ENCODE results near the gene RUFY1. TPM values are rescaled to one million over a fixed set of nuclear protein-coding genes. Genes with fewer than 3 reads are reported as not detected.

Gene RUFY1
- total and polyA plus RNA-seq, 2 experiments from 2014 or later: 38.6 to 42.3 TPM

Small RNA genes within 50 kb of the gene (small RNA-seq; reads per million reads assigned to genes)
- gene AC136628.3 (not detected), gene RF00017 (not detected)

Other genes with a start within 250 kb of the RUFY1 start
- 45.7 and 55.4 TPM in 2 replicates for gene ADAMTS2, start 205.1 kb upstream of the RUFY1 start, total RNA-seq
- gene ADAMTS2, start 205.1 kb upstream of the RUFY1 start, polyA plus RNA-seq: 68.0 and 78.8 TPM in 2 replicates
- gene HNRNPH1, start 73.1 kb downstream of the RUFY1 start, total RNA-seq: 392 and 485 TPM in 2 replicates
- 99.9 and 123 TPM in 2 replicates for gene HNRNPH1, start 73.1 kb downstream of the RUFY1 start, polyA plus RNA-seq
- gene CBY3, start 130.5 kb downstream of the RUFY1 start, total RNA-seq: not detected in 2 replicates
- not detected in 2 replicates for gene CBY3, start 130.5 kb downstream of the RUFY1 start, polyA plus RNA-seq
- 701 and 705 TPM in 2 replicates for gene CANX, start 148.4 kb downstream of the RUFY1 start, total RNA-seq
- gene CANX, start 148.4 kb downstream of the RUFY1 start, polyA plus RNA-seq: 329 and 369 TPM in 2 replicates
- 14.2 and 15.9 TPM in 2 replicates for gene MAML1, start 182.3 kb downstream of the RUFY1 start, total RNA-seq
- 7.5 and 8.8 TPM in 2 replicates for gene MAML1, start 182.3 kb downstream of the RUFY1 start, polyA plus RNA-seq
- 0.72 TPM in 1 of 2 replicates, not detected in the other for gene LTC4S, start 243.4 kb downstream of the RUFY1 start, total RNA-seq
- 3.7 and 6.5 TPM in 2 replicates for gene LTC4S, start 243.4 kb downstream of the RUFY1 start, polyA plus RNA-seq

Data from hepatocyte (in vitro differentiated cells).